ENCODE measurements around the gene AFM.

The AFM gene

DNA sequence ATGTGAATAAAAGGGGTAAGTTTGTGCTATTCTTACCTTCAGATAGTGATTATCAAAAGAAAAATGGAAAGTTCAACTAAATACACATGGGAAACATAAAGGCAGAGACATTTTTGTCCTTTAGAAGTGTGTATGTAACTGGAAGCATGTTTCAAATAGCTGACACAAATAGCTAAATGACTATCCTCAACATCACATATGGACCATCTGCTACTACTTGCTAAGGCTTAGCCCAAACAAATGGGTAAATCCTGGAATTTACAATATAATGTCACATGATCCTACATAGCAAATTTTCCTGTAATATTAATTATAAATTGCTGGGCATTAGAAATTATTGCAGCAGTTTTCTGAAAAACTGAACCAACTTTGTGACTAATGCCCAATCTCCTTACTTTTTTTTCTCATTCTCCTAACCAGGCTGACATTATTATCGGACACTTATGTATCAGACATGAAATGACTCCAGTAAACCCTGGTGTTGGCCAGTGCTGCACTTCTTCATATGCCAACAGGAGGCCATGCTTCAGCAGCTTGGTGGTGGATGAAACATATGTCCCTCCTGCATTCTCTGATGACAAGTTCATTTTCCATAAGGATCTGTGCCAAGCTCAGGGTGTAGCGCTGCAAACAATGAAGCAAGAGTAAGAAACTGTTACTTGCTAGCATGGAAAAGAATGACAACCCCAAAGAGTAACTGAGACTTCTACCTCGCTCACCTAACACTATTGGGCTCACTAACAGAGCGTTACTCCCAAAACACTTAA, 29.4 kb upstream of the AFM start:
- DNase-seq = peak; percentile 75

DNA sequence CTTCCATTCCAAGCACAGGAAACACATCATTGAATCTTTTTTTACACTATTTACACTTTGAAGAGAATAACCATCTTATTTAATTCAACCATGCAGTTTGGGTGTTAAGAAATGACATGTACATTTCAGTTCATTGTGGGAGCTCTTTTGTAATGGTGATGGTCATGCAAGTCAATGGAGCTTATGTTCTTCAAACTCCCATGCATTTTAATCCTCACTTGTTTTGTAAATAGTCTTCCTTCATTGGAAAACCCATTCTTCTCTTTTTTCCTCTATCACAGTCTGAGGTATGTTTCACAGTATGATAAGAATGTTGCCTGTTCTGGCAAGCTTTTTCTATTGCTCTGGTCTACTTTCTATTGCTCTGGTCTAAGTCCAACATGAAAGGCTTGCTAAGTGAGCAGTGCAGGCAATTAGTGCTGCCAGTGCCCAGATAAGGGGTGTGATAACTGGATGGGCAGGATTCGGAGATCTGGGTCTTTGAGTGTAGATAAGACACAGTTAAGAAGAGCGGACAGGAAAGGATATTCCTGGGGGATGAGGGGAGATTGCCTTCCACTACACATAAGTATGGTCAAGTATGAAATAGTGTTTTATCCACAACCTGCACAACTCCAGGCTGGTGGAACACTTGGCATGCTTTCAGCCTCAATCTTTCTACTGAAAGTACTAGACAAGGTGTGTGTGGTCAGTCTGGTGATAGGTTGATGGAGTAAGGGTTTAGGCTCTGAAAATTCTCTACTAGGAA, 28.4 kb upstream of the AFM start:
- DNase-seq = no peak

- no peak for DNase-seq
These were observed 27.9 kb upstream of the AFM start for GRCh38 chr4:73453701-73454005.

GRCh38 chr4:73454920-73455319, 26.6 kb upstream of the AFM start:
- DNase-seq = no peak

- DNase-seq = no peak
These were observed 25.1 kb upstream of the AFM start for GRCh38 chr4:73456177-73457022.

DNA sequence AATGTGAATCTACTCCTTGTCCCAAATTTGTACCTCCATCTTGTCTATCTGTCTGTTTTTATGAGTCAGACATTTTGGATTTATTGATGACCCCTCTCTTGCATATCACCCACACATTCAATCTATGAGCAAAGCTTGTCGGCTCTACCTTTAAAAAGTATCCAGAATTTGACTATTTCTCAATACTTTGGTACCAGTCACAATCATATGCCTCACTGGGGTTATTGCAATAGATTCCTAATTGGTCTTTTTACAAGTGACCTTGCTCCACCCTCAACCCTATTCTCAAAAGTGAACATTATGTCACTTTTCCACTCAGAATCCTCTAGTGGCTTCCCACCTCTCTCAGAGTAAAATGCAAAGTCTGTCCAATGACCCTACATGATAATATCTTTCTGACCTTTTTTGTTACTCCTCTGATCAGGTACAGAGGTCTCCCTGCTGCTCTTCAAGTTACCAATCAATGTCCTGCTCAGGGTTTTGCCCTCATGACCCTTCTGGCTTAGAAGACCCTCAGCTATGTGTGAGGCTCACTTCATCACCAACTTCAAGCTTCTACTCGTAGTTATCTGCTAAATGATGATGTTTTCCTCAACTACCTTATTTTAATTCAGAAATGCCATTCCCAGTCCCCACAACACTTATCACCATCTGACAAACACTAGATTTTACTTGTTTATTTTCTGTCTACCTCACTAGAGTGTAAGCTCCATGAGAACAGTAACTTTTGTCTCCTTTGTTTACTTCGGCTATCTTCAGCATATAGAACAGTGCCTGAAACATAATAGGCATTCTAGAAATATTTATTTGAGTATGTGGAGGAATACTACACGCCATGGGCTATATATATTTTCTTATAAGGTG, 23.1 kb upstream of the AFM start:
- DNase-seq = no peak

GRCh38 chr4:73459048-73459421, 22.5 kb upstream of the AFM start:
- DNase-seq = no peak

DNA sequence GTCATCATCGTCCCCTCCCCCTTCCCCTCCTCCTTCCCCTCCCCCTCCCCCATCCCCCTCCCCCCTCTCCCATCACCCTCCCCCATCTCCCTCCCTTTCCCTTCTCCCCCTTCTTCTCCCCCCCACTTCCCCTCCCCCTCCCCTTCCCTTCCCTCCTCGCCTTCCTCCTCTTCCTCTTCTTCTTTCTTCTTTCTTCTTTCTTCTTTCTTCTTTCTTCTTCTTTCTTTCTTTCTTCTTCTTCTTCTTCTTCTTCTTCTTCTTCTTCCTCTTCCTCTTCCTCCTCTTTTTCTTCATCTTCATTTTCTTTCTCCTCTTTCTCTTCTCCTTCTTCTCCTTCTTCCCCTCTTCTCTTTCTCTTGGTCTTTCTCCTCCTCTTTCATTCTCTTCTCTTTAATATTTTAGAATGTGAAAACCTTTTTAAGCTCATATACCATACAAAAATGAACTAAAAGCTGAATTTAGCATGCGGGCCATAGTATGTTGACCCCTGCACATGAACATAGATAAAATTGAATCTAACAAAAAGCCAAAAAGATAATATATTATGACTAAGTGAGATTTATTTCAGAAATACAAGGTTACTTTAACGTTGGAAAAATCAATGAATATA, 20.5 kb upstream of the AFM start:
- DNase-seq = no peak

DNA sequence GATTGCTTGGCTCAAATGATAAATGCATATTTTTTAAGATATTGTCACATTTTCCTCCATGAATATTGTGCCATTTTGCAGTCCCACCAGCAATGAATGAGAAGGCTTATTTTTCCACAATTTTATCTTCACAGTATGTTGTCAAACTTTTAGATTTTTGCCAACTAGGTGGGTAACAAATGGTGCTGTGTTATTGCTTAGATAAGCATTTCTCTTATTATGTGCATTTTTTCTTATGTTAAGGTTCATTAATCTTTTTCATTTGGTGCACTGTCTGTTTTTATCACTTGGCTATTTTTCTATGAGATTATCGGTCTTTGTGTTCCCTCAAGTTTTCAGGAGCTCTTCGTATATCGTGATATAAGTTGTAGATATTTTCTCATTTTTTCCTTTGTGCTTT, 13.4 kb upstream of the AFM start:
- DNase-seq = no peak

DNA sequence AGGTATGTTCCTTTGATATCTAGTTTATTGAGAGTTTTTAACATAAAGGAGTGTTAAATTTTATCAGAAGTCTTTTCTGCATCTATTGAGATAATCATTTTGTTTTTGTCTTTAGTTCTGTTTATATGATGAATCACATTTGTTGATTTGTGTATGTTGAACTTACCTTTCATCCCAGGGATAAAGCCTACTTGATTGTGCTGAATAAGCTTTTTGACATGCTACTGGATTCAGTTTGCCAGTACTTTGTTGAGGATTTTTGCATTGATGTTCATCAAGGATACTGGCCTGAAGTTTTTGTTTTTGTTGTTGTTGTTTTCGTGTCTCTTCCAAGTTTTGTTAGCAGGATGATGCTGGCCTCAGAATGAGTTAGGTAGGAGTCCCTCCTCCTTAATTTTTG, 10.8 kb upstream of the AFM start:
- DNase-seq = no peak

DNA sequence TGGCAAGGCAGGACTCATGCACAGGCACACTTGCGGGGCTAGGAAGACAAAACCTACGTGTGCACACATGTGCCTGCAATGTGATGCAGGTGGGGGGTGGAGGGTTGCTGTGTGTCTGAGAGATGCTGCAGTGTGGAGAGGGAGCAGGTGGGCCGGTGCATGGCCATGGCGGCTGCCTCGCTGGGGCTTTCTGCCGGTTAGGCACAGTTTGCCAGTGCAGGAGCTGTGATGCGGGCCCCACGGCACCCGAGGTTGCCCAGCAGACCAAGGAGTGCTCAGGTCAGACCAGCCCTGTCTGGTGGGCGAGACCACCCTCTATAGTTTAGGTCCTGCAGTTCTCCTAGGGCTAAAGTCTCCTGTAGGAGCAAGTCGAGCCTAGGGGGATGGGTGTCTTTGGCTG, 4.4 kb upstream of the AFM start:
- DNase-seq = no peak

DNA sequence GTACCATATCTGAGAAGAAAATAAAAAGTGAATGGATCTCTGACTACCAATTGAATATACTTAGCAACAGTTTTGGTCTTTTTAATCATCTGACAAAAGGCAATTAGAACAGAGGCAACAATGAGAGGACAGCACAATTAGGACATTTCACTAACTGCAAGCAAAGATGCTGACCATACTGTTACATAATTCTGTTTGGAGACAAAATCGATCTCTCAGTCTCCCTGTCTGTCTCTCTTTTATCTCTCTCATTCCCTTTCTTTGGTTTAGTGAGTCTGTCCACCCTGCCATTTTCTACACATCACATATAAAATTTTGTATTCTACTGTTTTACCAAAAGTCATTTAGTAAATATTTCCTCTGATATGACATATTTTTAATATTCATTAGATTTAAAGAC, 2.2 kb upstream of the AFM start:
- no peak for DNase-seq

- DNase-seq = no peak
These were observed 3.5 kb downstream of the AFM start for GRCh38 chr4:73485085-73485484.

DNA sequence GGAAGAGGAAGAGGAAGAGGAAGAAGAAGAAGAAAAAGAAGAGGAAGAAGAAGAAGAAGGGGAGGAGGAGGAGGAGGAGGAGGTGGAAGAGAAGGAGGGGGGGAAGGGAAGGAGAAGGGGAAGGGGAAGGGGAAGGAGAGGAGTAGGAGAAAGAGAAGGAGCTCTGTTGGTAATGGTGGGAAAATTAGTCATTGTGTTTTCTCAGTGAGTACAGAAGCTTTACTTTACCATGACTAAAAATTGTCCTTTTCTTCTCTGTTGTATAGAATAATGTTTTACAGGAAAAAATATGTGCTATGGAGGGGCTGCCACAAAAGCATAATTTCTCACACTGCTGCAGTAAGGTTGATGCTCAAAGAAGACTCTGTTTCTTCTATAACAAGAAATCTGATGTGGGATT, 4.1 kb downstream of the AFM start:
- no peak for DNase-seq

DNA sequence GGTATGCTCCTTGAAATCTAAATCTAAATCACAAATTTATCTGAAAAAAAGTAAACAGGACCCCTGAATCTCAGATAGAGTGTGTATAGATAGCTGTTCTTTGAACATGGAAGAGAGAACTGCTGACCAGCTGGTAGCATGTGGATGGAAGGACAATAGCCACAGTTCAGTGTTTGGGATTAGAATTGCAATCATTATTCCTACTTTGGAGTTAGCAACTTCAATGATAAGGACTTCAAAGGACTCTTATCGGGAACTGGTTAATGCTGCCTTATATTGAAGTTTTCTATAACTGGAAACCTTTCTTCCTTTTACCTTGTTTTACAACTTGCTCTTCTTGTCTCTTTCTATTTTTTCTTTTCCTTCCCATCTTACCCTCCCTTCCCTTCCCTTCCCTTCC, 5.0 kb downstream of the AFM start:
- no peak for DNase-seq

GRCh38 chr4:73487233-73487632, 5.7 kb downstream of the AFM start:
- no peak for DNase-seq

DNA sequence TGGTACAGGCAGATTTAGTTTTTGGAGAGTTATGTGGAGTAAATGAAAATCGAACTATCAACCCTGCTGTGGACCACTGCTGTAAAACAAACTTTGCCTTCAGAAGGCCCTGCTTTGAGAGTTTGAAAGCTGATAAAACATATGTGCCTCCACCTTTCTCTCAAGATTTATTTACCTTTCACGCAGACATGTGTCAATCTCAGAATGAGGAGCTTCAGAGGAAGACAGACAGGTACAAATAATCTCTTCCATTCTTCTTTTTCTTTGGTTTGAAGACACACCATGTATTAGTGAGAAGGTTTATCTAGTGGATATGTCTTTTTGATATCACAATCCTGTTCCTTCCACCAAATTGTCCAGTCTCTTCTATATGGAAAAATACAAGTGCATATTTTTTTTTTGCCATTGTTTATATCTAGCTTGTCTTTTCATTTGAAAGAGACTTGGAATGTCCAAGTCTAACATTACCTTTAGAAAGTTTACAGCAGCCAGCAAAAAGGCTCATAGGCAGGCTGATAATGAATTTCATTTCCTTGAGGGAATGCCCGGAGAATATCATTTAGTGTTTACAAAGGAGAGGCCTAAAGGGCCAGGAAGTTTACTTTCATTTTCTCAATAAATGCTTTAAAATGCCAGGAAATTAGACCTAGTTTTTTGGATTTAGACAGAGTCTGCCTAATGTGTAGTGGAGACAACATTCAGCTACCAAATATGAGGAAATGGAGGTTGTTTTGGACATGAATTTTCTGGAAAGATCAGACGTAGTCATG, 18.6 kb downstream of the AFM start:
- DNase-seq = no peak

DNA sequence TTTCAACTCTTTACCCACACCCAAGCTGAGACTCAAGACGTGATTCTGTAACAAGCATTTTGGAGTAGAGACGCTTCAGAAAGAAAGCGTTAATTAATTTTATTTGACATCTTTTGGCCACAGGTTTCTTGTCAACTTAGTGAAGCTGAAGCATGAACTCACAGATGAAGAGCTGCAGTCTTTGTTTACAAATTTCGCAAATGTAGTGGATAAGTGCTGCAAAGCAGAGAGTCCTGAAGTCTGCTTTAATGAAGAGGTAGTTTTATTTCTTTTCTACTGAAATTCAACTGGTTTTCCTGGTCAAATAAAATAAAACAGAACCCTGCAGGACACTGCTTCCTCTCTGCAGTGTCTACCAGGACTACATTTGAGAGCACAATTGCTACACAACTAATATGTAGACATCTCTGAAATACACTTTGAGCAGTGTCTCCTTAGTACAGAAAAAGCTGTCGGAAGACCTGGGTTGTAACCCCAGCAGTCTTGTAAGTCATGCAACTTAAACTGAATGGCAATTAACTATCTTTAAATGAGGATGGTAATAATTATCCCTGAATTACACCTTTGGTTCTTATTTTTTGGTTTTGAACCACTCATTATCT, 20.2 kb downstream of the AFM start:
- DNase-seq = no peak

GRCh38 chr4:73505567-73505966, 24.0 kb downstream of the AFM start:
- DNase-seq = no peak

GRCh38 chr4:73507541-73507940, 26.0 kb downstream of the AFM start:
- no peak for DNase-seq

DNA sequence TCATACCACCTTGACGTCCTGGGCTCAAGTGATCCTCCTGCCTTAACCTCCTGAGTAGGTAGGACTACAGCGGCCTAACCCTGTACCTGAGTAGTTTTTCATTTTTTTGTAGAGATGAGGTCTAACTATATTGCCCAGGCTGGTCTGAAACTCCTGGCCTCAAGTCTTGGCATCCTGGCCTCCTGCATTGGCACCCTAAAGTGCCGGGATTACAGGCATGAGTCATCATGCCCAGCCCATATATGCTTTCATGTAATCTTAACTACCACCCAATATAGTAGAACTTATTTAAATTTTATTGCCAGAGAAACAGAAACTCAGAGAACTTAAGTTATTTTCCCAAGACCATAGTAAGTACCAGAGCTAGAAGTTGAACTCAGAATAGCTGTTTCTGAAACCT, 27.1 kb downstream of the AFM start:
- no peak for DNase-seq
